GM21723 (cell line): Measurements from ENCODE around the gene DCST1.
"Not testable (repeated sequence)": the region's sequence is repeated elsewhere in the genome, so short reads cannot be mapped to it uniquely, and the experiment has no call there.

Experiments
- ATAC-seq: cut with Tn5 transposase; IDR thresholded peaks from one replicate; pipeline ENCODE4 v1.9.1; 2021; ENCODE audit warnings: mild to moderate bottlenecking, moderate library complexity; ENCODE audit not compliant: unreplicated experiment

The DCST1 gene, protein sequence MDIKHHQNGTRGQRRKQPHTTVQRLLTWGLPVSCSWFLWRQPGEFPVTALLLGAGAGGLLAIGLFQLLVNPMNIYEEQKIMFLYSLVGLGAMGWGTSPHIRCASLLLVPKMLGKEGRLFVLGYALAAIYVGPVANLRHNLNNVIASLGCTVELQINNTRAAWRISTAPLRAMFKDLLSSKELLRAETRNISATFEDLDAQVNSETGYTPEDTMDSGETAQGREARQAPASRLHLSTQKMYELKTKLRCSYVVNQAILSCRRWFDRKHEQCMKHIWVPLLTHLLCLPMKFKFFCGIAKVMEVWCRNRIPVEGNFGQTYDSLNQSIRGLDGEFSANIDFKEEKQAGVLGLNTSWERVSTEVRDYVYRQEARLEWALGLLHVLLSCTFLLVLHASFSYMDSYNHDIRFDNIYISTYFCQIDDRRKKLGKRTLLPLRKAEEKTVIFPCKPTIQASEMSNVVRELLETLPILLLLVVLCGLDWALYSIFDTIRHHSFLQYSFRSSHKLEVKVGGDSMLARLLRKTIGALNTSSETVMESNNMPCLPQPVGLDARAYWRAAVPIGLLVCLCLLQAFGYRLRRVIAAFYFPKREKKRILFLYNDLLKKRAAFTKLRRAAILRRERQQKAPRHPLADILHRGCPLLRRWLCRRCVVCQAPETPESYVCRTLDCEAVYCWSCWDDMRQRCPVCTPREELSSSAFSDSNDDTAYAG

GRCh38 chr1:155033524-155033923 is at the start of gene DCST1, which contains the start of gene DCST2:
Gene DCST1, plus strand, starts transcription at chr1:155033824. Its CDS starts 213 bp downstream, at chr1:155034037.
Gene DCST2, minus strand, starts transcription at chr1:155033781. Its CDS starts 80 bp downstream, at chr1:155033701.
- ATAC-seq = no peak

- not testable (repeated sequence) for ATAC-seq
These were observed 46.9 kb upstream of the DCST1 start for GRCh38 chr1:154986736-154987135.

DNA sequence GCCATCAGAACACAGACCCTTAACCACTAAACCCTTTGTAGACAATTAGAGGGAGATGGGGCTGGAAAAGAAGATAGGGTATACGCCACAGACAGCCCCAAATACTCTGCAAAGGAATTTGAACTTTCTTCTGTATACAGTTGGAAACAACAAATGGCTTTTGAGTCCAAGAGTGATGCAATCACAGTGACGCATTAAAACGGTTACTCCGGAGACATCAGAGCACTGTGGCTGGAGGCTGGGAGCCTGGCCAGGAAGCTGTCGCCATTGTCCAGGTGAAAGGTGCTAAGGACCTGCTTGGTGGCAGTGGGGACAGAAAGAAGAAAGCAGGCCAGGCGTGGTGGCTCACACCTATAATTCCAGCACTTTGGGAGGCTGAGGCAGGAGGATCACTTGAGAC is 46.3 kb upstream of the DCST1 start:
- no peak for ATAC-seq

GRCh38 chr1:154988058-154988954 is 45.3 kb upstream of the DCST1 start:
- ATAC-seq = no peak

DNA sequence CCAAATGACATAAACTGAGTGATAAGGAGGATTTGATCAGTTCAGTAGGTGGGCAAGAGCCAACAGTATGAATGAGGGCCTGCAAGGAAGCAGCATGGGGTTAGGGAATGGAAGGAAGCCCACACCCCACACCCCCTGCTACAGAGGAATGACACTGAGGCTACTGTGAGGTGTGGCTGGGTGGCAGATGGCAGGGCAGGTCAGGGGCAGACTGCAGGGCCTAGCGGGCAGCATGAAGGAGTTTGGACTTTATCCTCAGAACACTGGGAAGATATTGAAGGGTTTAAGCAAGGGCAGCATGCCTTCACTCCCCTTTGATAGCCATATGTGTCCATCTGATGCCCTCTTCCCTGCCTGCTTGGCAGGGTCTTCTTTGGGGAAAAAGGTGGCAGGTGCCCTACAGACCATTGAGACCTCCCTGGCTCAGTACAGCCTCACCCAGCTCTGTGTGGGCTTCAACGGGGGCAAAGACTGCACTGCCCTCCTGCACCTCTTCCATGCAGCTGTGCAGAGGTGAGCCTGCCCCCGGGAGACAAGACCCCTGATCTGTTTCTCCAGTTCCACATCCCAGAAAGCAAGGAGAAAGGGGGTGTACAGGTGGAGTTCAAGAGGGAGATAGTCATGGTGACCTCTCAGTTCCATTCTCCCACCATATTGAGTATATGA is 44.3 kb upstream of the DCST1 start:
- ATAC-seq = no peak

DNA sequence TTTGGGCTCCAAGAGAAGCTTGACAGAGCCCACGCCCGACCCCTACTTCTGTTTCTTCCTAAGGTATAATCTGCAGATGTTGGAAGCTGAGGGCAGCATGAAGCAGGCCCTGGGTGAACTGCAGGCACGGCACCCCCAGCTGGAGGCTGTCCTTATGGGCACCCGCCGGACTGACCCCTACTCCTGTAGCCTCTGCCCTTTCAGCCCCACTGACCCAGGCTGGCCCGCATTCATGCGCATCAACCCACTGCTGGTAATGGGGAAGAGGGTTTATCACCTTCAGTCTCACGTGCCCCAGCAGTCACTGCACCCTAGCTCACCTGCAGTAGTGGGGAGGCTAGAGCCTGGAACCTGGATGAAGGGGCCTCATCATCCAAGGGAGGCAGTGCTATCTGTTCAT is 43.3 kb upstream of the DCST1 start:
- ATAC-seq = no peak

DNA sequence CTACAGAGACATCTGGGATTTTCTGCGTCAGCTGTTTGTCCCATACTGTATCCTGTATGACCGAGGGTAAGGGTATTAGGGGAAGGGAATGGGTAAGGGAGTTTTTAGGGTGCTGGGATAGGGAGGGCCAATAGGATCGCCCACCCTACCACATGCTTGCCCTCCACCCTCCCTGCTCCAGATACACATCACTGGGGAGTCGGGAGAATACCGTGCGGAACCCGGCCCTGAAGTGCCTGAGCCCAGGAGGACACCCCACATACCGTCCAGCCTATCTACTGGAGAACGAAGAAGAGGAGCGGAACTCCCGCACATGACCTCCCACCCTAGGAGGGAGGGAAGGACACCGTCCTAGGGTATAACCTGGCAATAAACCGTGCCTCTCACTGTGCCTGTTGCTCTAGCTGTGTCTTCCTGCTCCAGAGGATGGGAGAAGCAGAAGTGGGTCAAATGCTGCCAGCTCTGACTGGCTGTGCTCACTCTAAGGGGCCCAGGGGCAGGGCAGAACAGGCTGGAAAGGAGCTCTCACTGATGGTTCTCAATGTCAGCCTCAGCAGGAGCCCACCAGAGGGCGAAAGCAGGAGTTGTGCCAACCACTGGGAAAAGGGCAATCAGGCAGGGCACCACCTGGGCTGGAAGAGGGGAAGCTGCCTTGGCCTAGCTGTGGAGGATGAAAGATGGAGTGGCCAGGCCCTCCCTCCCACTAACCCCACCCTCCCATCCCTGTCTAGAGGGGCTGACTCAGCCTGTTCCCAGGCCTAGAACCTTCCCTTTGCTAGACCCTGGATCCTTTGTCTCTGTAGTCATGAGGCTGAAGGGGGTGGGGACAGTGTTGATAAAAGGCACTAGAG is 40.7 kb upstream of the DCST1 start:
- ATAC-seq = no peak

DNA sequence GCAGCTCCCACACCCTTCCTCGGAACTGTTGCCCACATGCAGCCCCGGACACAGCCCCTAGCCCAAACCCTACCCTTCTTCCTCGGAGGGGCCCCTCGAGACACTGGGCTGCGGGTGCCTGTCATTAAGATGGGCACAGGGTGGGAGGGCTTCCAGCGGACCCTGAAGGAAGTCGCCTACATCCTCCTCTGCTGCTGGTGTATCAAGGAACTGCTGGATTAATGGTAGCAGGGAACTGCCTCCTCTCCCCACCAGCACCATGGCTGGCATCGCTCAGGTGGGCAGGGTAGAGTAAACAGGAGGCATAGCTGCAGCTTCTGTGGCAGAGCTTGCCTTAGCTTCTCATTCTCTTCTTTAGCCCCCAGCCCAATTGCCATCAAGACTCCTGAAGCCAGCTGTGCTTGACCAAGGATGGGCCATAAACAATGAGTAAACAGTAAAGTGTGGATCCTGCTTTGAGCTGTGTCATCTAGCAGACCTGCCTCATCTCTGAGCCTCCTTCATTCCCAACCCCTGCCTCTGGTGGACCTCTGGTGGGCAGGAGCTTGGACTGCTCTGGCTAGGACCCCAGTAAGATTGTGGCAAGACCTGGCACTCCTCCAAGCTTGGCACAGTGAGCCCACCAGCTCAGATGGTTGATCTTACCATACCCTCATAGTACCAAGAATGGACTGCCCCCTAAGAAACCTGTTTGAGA is 39.9 kb upstream of the DCST1 start, which contains the start of gene LENEP:
LENEP (plus strand) TSS at position 15 of the 697 bp plus-strand sequence; CDS start at position 37, 22 bp downstream.
- no peak for ATAC-seq

DNA sequence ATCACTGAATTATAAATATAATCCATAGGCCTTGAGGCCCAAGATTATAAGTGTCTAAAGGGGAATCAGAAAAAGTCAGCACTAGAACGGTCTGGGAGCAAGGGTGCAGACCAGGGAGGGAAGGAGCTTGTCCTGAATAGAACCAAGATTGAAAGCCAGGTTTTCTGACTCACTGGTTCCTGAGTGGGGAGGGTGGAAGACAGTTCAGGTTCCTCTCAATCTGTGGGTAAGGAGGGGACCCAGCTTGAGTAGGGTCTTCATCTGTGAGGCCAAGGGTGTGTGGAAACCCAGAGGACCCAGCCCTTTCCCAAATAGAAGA is 39.4 kb upstream of the DCST1 start:
- no peak for ATAC-seq

- no peak for ATAC-seq
These were observed 39.0 kb upstream of the DCST1 start for GRCh38 chr1:154994591-154994990.

- not testable (repeated sequence) for ATAC-seq
These were observed 38.2 kb upstream of the DCST1 start for GRCh38 chr1:154995301-154995983.

DNA sequence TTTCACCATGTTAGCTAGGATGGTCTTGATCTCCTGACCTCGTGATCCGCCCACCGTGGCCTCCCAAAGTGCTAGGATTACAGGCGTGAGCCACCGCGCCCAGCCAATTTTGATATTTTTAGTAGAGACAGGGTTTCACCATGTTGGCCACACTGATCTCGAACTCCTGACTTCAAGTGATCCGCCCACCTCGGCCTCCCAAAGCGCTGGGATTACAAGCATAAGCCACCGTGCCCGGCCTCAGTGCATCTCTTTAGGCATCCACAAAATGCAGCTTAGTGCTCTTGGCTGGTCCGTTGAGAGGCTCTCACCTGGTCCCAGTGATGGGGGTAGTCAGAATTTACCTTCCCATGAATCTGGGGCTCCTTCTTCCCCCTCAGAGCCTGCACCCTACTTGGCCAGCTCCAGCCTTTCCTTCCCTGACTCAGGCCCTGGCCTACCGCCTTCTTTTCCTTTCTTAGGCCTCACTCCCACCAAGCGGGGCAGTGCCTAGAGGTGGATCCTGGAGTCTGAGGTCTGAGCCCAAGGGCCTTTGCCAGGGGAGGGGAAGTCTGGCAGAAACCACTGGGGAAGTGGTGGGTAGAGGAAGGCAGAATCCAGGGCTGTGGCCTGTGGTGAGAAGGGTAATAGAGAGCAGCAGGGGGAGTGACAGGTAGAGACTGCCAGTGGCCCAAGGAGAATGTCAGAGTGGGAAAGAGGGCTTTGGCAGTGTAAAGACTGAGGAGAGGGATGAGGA is 36.5 kb upstream of the DCST1 start:
- ATAC-seq = no peak

GRCh38 chr1:154998201-154998780 is 35.3 kb upstream of the DCST1 start:
- no peak for ATAC-seq

DNA sequence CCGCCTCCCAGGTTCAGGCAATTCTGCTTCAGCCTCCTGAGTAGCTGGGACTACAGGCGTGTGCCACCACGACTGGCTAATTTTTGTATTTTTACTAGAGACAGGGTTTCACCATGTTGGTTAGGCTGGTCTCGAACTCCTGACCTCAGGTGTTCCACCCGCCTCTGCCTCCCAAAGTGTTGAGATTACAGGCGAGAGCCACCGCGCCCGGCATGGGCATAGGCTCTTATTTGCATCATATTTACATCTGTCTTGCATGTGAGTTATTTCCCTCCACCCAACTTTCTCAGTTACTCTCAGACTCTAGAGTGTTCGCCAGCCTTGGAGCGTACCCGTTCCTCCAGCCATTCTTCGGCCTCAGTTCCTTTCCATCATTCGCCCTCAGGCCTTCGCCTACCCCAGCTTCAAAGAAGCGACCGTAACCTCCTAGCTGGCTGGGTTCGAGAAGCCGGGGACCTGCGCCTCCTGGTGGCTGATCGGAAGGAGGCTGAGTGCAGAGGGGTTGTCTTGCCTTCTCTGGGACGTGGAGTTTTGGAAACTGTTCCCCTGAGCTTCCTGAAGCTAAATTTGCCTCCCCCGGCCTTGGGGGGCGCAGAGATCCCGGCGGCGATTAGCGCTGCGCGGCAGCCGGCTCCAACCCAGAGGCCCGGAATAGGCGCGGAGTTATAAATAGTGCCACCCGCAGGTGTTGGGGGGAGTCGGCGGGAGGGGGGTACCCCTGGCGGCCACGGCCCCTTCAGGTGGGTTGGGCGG is 34.6 kb upstream of the DCST1 start:
- ATAC-seq = no peak

GRCh38 chr1:154999571-155000410 is 33.8 kb upstream of the DCST1 start:
- ATAC-seq = no peak

GRCh38 chr1:155000411-155000725 is 33.3 kb upstream of the DCST1 start:
- ATAC-seq = no peak
